CD4-positive, alpha-beta T cell (primary cell): ENCODE measurements around the gene SHOC2. TPM values are rescaled to one million over a fixed set of nuclear protein-coding genes. Genes with fewer than 3 reads are reported as not detected.

Source experiments
- ATAC-seq: fragments of 200-7000 bp; cut with Tn5 transposase; one replicate; pipeline ENCODE4 v1.10.0; 2022; ENCODE audit warnings: mild to moderate bottlenecking; ENCODE audit not compliant: poor library complexity
- CTCF ChIA-PET: fragments of 350-600 bp; sonication (Branson Sonifier 250); formaldehyde crosslinking; loops from one replicate; lab custom pipeline; 2021; ENCODE audit warnings: antibody characterized with exemption, inconsistent platforms; lab: Charles Lee
- POLR2A ChIA-PET: fragments of 350-600 bp; sonication (Branson Sonifier 250); formaldehyde crosslinking; loops from one replicate; lab custom pipeline; 2021; ENCODE audit warnings: antibody characterized with exemption, inconsistent platforms; lab: Charles Lee
- DNase-seq, 14 experiments: peaks; one replicate each; pipeline ENCODE4 v3.0.0-alpha.2; 2013 to 2020; ENCODE audit warnings: mixed read lengths in 2 of 14
- H3K27ac ChIP-seq, 2 donors: one replicate each; pipeline versions ENCODE4 v1.5.1 to v1.7.0; 2013; ENCODE audit warnings: low read length in 2 of 2, low read depth in 1 of 2, mild to moderate bottlenecking in 1 of 2
- H3K27me3 ChIP-seq, 2 experiments: 1 replicate in 1 of 2; 2 replicates in 1 of 2; pipeline versions ENCODE4 v1.6.1 to v1.7.0; 2013; ENCODE audit warnings: low read length in 2 of 2, control low read depth in 1 of 2, mild to moderate bottlenecking in 1 of 2, moderate library complexity in 1 of 2; ENCODE audit not compliant: insufficient read depth in 2 of 2, control insufficient read depth in 1 of 2
- H3K36me3 ChIP-seq: one replicate; pipeline ENCODE4 v1.6.1; 2013; ENCODE audit warnings: low read length, control low read depth; ENCODE audit not compliant: insufficient read depth
- H3K4me1 ChIP-seq: one replicate; pipeline ENCODE4 v1.6.1; 2013; ENCODE audit warnings: low read length, control low read depth; ENCODE audit not compliant: insufficient read depth
- H3K4me3 ChIP-seq: one replicate; pipeline ENCODE4 v1.5.1; 2013; ENCODE audit warnings: mild to moderate bottlenecking, low read length, moderate library complexity
- H3K9me3 ChIP-seq, 2 experiments: 1 replicate in 1 of 2; 2 replicates in 1 of 2; pipeline versions ENCODE4 v1.6.1 to v1.7.0; 2013; ENCODE audit warnings: low read length in 2 of 2, mild to moderate bottlenecking in 2 of 2, control low read depth in 1 of 2, moderate library complexity in 1 of 2; ENCODE audit not compliant: control insufficient read depth in 1 of 2, insufficient read depth in 1 of 2
- H3K27ac Mint-ChIP-seq: one replicate; pipeline ENCODE4 v1.8.0; 2020; ENCODE audit warnings: mixed read lengths
- H3K27me3 Mint-ChIP-seq: one replicate; pipeline ENCODE4 v1.8.0; 2021; ENCODE audit warnings: mixed read lengths
- H3K36me3 Mint-ChIP-seq: one replicate; pipeline ENCODE4 v1.8.0; 2021; ENCODE audit warnings: low read depth, mixed read lengths
- H3K4me1 Mint-ChIP-seq: one replicate; pipeline ENCODE4 v1.8.0; 2021; ENCODE audit warnings: low read depth, mixed read lengths
- H3K4me3 Mint-ChIP-seq: one replicate; pipeline ENCODE4 v1.8.0; 2020; ENCODE audit warnings: mild to moderate bottlenecking, mixed read lengths
- H3K9me3 Mint-ChIP-seq: one replicate; pipeline ENCODE4 v1.8.0; 2020; ENCODE audit warnings: mixed read lengths
- CTCF ChIP-seq: fragments of 200-600 bp; IDR thresholded peaks from one replicate; pipeline ENCODE4 v1.8.0; 2022; ENCODE audit warnings: antibody characterized with exemption, mild to moderate bottlenecking
- intact Hi-C, 2 experiments: fragments of 100-400 bp; cut with DNase I in 1 of 2; cut with micrococcal nuclease in 1 of 2; formaldehyde crosslinking; loops; one replicate each; pipeline versions ENCODE4 v1.15.1 to v1.9.0; 2023 to 2025; cut with DNase I, micrococcal nuclease
- total RNA-seq, 174 experiments: library from RNA in 2 of 174; stranded (reverse) in 2 of 174; gene quantifications; one replicate each; pipeline ENCODE4 v1.2.3 and lab custom pipeline; 2021 to 2026

The SHOC2 gene
- total RNA-seq, 2 experiments from 2014 or later, result 65.9 to 66.9 TPM

- peaks cover 93% of the 10 kb centered on the region for H3K36me3 Mint-ChIP-seq
- peaks cover 87% of the 10 kb centered on the region for H3K4me1 Mint-ChIP-seq
- no peaks in the 10 kb centered on the region for H3K9me3 Mint-ChIP-seq
- H3K4me3 Mint-ChIP-seq, result peak overlapping the region; percentile 36
- CTCF ChIA-PET, result interaction anchor here (1.0 to 1.5 kb wide), 3 partner anchors 9 to 29 kb away, joined by 3 to 5 read pairs (median 4); no protein-coding TSS in a partner anchor
- no peak for DNase-seq
- peaks cover 74% of the 10 kb centered on the region for H3K36me3 ChIP-seq
- intact Hi-C loops, result loop anchor here in 1 of 2 experiments (2.0 kb wide), 1 partner anchor 13 kb away; no protein-coding TSS in a partner anchor
- peaks cover 18% of the 10 kb centered on the region for H3K4me1 ChIP-seq
- POLR2A ChIA-PET, result interaction anchor here (0.5 to 3.4 kb wide), 7 partner anchors 8 to 131 kb away, joined by 3 to 15 read pairs (median 4); partner anchors contain the start of gene PDCD4
- no peaks in the 10 kb centered on the region for H3K9me3 ChIP-seq
- no peaks in the 10 kb centered on the region for H3K27me3 Mint-ChIP-seq
- TF ChIP-seq CTCF, result no peak
- ATAC-seq, result no peak
- peak overlapping the region; percentile 54 for H3K27ac Mint-ChIP-seq
- no peaks in the 10 kb centered on the region for H3K27me3 ChIP-seq
- H3K27ac ChIP-seq, result peak overlapping the region in 1 of 2 donors; percentile 1
- H3K4me3 ChIP-seq, result no peak overlapping the region
These were observed 37.5 kb upstream of the SHOC2 start for GRCh38 chr10:110881905-110882304.

DNA sequence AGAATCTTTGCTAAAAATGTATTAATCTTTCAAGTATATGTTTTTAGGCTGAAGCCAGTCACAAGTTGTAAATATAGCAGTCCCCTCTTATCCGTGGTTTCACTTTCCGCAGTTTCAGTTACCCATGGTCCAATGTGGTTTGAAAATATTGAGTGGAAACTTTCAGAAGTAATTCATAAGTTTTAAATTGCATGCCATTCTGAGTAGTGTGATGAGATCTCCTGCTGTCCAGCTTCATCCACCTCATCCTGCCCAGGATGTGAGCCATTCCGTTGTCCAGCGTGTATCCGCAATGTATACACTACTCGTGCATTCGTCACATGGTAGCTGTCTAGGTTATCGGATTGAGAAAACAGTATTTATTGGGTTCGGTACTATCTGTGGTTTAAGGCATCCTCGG lies 35.5 kb upstream of the SHOC2 start:
- peaks cover 91% of the 10 kb centered on the region for H3K36me3 Mint-ChIP-seq
- CTCF ChIA-PET, result no interaction called here

GRCh38 chr10:110885932-110886674 lies 33.3 kb upstream of the SHOC2 start:
- POLR2A ChIA-PET, result interaction anchor here (1.2 to 2.1 kb wide), 6 partner anchors 9 to 83 kb away, joined by 4 to 7 read pairs (median 4); partner anchors contain the start of gene PDCD4
- no peak for ATAC-seq
- Histone ChIP-seq H3K27me3 (no peaks in the 10 kb centered on the region), H3K4me3 (no peak overlapping the region), H3K9me3 (no peaks in the 10 kb centered on the region), H3K36me3 (peaks cover 86% of the 10 kb centered on the region), H3K4me1 (peaks cover 10% of the 10 kb centered on the region), H3K27ac (peak overlapping the region in 1 of 2 donors; percentile 35)
- no peak for TF ChIP-seq CTCF
- H3K4me3 Mint-ChIP-seq, result peak overlapping the region; percentile 3
- H3K4me1 Mint-ChIP-seq, result peaks cover 71% of the 10 kb centered on the region
- H3K36me3 Mint-ChIP-seq, result peaks cover 92% of the 10 kb centered on the region
- peak overlapping the region; percentile 15 for H3K27ac Mint-ChIP-seq
- intact Hi-C loops, result no loop called here
- no peak for DNase-seq
- H3K9me3 Mint-ChIP-seq, result no peaks in the 10 kb centered on the region
- CTCF ChIA-PET, result interaction anchor here (0.7 to 2.2 kb wide), 5 partner anchors 13 to 144 kb away, joined by 3 to 10 read pairs (median 4); no protein-coding TSS in a partner anchor
- no peaks in the 10 kb centered on the region for H3K27me3 Mint-ChIP-seq

More for the DNA sequence above, 35.5 kb upstream of the SHOC2 start:
- ATAC-seq (no peak), DNase-seq (peak in 1 of 14 experiments; percentile 36)
- Mint-ChIP-seq H3K27ac (peak overlapping the region; percentile 71), H3K4me3 (peak overlapping the region; percentile 71), H3K4me1 (peaks cover 83% of the 10 kb centered on the region), H3K9me3 (no peaks in the 10 kb centered on the region), H3K27me3 (no peaks in the 10 kb centered on the region)
- intact Hi-C loops, result loop anchor here in 1 of 2 experiments (1.0 kb wide), 1 partner anchor 9 kb away; no protein-coding TSS in a partner anchor
- Histone ChIP-seq H3K27me3 (no peaks in the 10 kb centered on the region), H3K36me3 (peaks cover 75% of the 10 kb centered on the region), H3K4me1 (peaks cover 15% of the 10 kb centered on the region), H3K9me3 (no peaks in the 10 kb centered on the region), H3K4me3 (peak overlapping the region; percentile 13), H3K27ac (peak overlapping the region in 1 of 2 donors; percentile 33)
- POLR2A ChIA-PET, result interaction anchor here (0.8 to 3.4 kb wide), 2 partner anchors 24 to 26 kb away, joined by 3 to 11 read pairs; no protein-coding TSS in a partner anchor
- no peak for TF ChIP-seq CTCF
